Dendritic cell treated with granulocyte-macrophage colony-stimulating factor and Interleukin-4, amounts not matched to agents 40 ng/mL and 50 ng/mL, for 4 days (primary cell): ENCODE results near the gene ITGA6.

Experiments used
- H3K27ac Mint-ChIP-seq: one replicate; pipeline ENCODE4 v1.8.0; 2022; ENCODE audit warnings: mild to moderate bottlenecking, mixed read lengths
- H3K27me3 Mint-ChIP-seq: one replicate; pipeline ENCODE4 v1.8.0; 2022; ENCODE audit warnings: mild to moderate bottlenecking, mixed read lengths
- H3K36me3 Mint-ChIP-seq: one replicate; pipeline ENCODE4 v1.8.0; 2022; ENCODE audit warnings: low read depth, mixed read lengths
- H3K4me1 Mint-ChIP-seq: one replicate; pipeline ENCODE4 v1.8.0; 2022; ENCODE audit warnings: low read depth, mixed read lengths
- H3K4me3 Mint-ChIP-seq: one replicate; pipeline ENCODE4 v1.8.0; 2022; ENCODE audit warnings: mild to moderate bottlenecking, moderate library complexity, mixed read lengths
- H3K9me3 Mint-ChIP-seq: one replicate; pipeline ENCODE4 v1.8.0; 2022; ENCODE audit warnings: mixed read lengths
- intact Hi-C: fragments of 100-400 bp; cut with micrococcal nuclease; formaldehyde crosslinking; loops from one replicate; pipeline ENCODE4 v1.15.0; 2022

The ITGA6 gene

DNA sequence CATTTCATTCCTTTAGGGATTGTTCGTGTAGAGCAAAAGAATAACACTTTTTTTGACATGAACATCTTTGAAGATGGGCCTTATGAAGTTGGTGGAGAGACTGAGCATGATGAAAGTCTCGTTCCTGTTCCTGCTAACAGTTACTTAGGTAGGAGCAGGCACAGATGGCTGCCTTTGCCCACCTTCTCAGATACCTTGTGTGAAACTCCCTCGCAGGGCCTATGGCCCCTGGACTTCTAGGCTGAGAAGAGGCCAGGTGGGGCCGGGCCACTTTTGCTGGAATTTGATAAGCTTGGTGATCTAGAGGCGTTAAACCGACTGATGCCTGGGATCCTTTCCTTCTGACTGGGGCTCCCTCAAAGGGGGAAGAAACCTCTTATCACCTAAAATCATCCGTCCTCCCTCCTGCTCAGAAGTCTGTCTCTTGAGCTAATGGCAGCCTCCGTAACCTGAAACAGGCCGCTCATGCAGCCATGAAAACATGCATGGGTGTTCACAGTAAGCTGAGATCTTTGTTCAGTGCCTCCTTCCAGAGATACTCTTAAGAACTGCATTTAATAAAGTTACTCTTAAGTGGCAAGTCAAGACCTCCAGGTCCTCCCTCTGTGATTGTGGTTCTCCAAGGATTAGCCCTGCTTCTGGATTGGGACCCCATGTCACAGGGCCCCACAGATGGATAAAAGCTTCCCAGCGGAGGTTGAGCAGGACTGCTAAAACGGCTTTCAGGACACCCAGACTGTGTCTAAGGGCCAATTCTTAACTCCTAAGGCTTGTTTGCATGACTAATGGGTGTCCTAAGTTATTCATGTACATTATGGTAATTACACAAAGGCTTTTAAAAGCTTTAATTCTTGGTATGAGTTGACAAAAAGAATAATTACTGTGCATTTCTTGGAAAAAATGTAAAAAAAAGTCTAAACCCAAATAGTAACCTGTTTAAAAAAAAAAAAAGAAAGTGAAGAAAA, 43.9 kb downstream of the ITGA6 start:
- no peak overlapping the region for H3K27ac Mint-ChIP-seq
- no peak overlapping the region for H3K4me3 Mint-ChIP-seq
- no peaks in the 10 kb centered on the region for H3K27me3 Mint-ChIP-seq
- H3K36me3 Mint-ChIP-seq = no peaks in the 10 kb centered on the region
- no peaks in the 10 kb centered on the region for H3K4me1 Mint-ChIP-seq
- intact Hi-C loops = no loop called here
- no peaks in the 10 kb centered on the region for H3K9me3 Mint-ChIP-seq

DNA sequence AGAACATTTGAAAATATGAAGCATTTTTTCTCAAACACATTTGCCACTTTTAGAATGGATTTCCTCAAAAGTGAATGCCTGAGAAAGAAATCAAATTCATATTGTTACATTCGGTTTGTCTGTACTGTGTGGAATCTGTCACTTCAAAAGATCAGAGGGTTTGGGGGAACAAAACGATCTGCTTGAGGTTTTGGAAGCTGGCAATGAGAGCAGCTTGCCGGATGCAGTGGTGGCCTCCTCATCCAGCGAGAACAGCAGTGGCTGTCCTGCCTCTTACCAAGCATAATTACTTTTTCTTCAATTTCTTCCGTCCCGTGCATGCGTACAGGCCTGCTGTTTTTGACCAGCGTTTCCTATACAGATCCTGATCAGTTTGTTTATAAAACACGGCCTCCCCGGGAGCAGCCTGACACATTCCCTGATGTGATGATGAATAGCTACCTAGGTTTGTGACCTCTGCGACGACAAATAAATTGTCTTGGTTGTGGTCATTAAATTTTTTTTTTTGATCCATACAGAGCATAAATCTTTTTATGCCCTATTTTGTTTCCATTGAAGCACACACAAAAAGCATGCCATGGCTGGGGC, 45.2 kb downstream of the ITGA6 start:
- H3K36me3 Mint-ChIP-seq = no peaks in the 10 kb centered on the region
- H3K27me3 Mint-ChIP-seq = no peaks in the 10 kb centered on the region
- no peaks in the 10 kb centered on the region for H3K4me1 Mint-ChIP-seq
- no peaks in the 10 kb centered on the region for H3K9me3 Mint-ChIP-seq
- no peak overlapping the region for H3K27ac Mint-ChIP-seq
- intact Hi-C loops = no loop called here
- H3K4me3 Mint-ChIP-seq = no peak overlapping the region

DNA sequence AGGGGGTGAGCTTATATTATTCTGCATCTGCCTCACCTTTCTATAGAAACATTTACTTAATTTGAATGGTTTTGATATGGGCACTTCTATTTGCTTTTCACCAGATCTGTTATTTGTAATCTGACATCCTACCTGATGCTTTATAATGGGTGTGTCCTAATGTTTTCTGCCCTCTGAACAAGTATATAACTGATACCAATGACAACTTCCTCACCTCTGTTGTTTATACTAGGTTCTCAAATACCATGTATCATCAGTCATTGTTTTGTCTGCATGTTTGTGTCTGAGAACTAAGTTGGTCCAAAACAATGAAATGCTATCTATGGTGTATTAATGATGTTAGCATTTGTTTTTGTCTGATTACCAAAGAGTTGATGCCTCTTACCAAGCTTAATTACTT, 45.8 kb downstream of the ITGA6 start:
- Mint-ChIP-seq H3K27me3 (no peaks in the 10 kb centered on the region), H3K4me1 (no peaks in the 10 kb centered on the region), H3K9me3 (no peaks in the 10 kb centered on the region), H3K36me3 (no peaks in the 10 kb centered on the region), H3K27ac (no peak overlapping the region), H3K4me3 (no peak overlapping the region)
- intact Hi-C loops = no loop called here

DNA sequence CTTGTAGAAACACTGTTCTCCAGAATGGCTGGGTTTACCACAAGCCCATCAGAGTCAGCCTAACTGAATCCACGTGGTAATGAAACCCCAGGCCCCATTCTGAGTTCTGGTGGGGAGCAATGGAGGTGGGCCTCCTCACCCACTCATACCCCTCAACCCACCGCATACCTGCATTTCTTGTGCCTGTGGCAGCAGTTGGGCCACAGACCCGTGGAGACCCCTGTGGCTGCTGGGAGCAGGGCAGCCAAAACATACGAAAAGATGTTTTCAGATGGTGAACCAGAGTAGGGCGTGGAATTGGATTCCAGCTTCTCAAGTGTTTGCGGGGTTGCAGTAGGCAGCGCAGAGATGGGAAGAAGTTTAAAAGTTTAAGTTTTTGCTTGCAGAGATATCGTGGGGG, 51.0 kb downstream of the ITGA6 start:
- no peaks in the 10 kb centered on the region for H3K36me3 Mint-ChIP-seq
- peaks cover 44% of the 10 kb centered on the region for H3K4me1 Mint-ChIP-seq
- intact Hi-C loops = no loop called here
- H3K9me3 Mint-ChIP-seq = no peaks in the 10 kb centered on the region
- no peak overlapping the region for H3K27ac Mint-ChIP-seq
- H3K27me3 Mint-ChIP-seq = peaks cover 2% of the 10 kb centered on the region
- no peak overlapping the region for H3K4me3 Mint-ChIP-seq

- intact Hi-C loops = no loop called here
- Mint-ChIP-seq H3K9me3 (no peaks in the 10 kb centered on the region), H3K27ac (peak overlapping the region; percentile 79), H3K27me3 (peaks cover 2% of the 10 kb centered on the region), H3K4me3 (no peak overlapping the region), H3K4me1 (peaks cover 45% of the 10 kb centered on the region), H3K36me3 (no peaks in the 10 kb centered on the region)
Measured at GRCh38 chr2:172480301-172481218, 53.2 kb downstream of the ITGA6 start.

DNA sequence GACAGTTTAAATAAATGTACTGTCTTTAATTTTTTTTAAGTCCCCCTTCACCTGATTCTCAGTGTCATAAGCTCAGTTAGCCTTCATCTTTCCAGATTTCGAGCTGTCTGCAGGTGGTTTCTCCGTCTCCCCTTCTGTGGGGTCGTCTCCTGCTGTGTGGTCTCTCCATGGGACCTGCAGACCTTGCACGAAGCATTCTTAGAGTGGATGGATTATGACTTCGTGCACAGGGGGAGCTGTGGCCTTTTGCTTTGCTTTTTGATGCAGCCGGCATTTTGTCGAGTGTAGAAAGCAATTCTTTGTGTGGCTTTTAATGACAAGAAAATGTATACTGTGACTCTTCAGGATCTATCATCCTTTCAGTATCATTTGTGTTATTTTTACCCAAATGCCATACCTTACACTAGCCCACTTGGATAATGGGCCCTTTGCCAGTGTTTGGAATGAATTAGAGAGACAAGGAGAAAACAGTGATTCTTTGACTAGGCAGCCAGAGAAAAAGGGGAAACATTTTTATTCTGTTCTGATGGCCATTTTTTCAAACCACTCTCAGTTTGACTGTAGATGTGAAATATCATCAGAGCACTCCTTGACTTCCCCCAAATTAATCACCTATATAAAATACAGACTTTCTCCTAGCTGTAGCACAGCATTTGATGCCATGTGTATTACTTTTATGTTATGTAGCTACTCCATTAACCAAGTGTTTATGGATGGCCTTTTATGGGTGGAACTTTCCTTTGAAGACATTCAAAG, 54.3 kb downstream of the ITGA6 start:
- peaks cover 2% of the 10 kb centered on the region for H3K27me3 Mint-ChIP-seq
- H3K9me3 Mint-ChIP-seq = no peaks in the 10 kb centered on the region
- H3K4me1 Mint-ChIP-seq = peaks cover 45% of the 10 kb centered on the region
- no peak overlapping the region for H3K4me3 Mint-ChIP-seq
- H3K36me3 Mint-ChIP-seq = no peaks in the 10 kb centered on the region
- intact Hi-C loops = no loop called here
- peak overlapping the region; percentile 82 for H3K27ac Mint-ChIP-seq

DNA sequence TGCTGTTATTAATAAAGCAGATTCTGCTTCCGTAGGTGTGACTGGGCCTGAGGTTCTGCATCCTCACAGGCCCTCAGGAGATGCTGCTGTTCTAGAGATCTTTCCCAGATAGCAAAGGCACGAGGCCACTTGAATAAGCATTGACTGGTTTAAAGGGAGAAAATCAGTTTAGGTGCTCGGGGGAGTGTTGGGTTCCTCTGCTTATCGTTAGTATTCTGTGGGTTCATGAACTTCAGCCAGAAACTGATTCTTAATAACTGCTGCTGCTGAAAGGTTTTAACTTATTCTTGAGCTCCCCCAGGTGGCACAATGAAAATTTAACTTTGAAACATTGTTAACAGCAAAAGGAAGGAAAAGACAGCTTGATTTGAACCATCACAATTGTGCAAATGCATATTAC, 56.9 kb downstream of the ITGA6 start:
- Mint-ChIP-seq H3K27ac (no peak overlapping the region), H3K27me3 (peaks cover 2% of the 10 kb centered on the region), H3K36me3 (no peaks in the 10 kb centered on the region), H3K4me1 (peaks cover 41% of the 10 kb centered on the region), H3K4me3 (no peak overlapping the region), H3K9me3 (no peaks in the 10 kb centered on the region)
- intact Hi-C loops = no loop called here

GRCh38 chr2:172484706-172485105, 57.3 kb downstream of the ITGA6 start:
- peaks cover 36% of the 10 kb centered on the region for H3K4me1 Mint-ChIP-seq
- intact Hi-C loops = no loop called here

DNA sequence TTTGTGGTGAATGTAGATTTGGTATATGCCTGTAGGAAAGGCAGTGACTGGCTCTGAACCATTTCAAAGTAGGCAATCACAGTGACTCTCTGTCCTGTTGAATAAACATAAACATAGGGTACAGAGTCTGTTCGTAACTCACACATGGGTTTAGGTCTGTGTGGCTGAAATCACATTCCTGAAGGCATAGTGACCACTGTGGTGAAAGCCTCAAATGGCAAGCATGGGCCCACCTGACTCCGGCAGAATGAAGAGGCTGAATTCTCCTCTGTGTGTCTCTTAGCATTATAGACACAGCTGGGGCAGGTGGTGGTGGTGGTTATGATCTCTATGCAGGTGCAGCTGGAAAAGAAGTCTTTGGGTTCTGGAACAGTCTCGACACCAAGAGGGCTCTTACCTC, 61.2 kb downstream of the ITGA6 start:
- no peaks in the 10 kb centered on the region for H3K36me3 Mint-ChIP-seq
- H3K27ac Mint-ChIP-seq = no peak overlapping the region
- no peak overlapping the region for H3K4me3 Mint-ChIP-seq
- intact Hi-C loops = no loop called here
- no peaks in the 10 kb centered on the region for H3K9me3 Mint-ChIP-seq
- H3K4me1 Mint-ChIP-seq = no peaks in the 10 kb centered on the region
- no peaks in the 10 kb centered on the region for H3K27me3 Mint-ChIP-seq

More at GRCh38 chr2:172484706-172485105, 57.3 kb downstream of the ITGA6 start:
- Mint-ChIP-seq H3K9me3 (no peaks in the 10 kb centered on the region), H3K36me3 (no peaks in the 10 kb centered on the region), H3K27ac (no peak overlapping the region), H3K4me3 (no peak overlapping the region), H3K27me3 (peaks cover 2% of the 10 kb centered on the region)

DNA sequence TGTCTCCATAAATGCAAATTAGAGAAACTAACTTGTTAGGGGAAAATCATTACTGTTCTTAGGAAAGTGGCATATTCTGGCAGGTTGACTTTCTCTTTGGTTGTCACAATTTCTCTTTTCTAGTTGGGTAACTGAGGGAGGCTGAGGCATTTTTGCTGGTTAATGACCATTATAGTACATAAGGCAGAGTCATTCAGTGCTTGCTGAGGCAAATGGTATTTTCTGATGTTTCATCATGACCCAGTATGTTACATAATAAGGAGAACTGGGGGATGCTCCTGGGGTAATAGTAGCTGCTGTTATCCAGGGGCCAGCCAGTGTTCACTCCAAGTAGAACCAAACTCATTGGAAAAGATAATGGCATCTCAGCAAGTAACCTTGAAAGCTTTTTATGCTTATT, 62.3 kb downstream of the ITGA6 start:
- Mint-ChIP-seq H3K4me1 (no peaks in the 10 kb centered on the region), H3K27me3 (no peaks in the 10 kb centered on the region), H3K36me3 (no peaks in the 10 kb centered on the region), H3K9me3 (no peaks in the 10 kb centered on the region), H3K4me3 (no peak overlapping the region), H3K27ac (no peak overlapping the region)
- intact Hi-C loops = no loop called here

- H3K27ac Mint-ChIP-seq = no peak overlapping the region
- H3K4me1 Mint-ChIP-seq = peaks cover 14% of the 10 kb centered on the region
- no peaks in the 10 kb centered on the region for H3K27me3 Mint-ChIP-seq
- H3K36me3 Mint-ChIP-seq = no peaks in the 10 kb centered on the region
- H3K4me3 Mint-ChIP-seq = no peak overlapping the region
- no peaks in the 10 kb centered on the region for H3K9me3 Mint-ChIP-seq
- intact Hi-C loops = no loop called here
Measured at GRCh38 chr2:172496160-172496608, 68.8 kb downstream of the ITGA6 start.

DNA sequence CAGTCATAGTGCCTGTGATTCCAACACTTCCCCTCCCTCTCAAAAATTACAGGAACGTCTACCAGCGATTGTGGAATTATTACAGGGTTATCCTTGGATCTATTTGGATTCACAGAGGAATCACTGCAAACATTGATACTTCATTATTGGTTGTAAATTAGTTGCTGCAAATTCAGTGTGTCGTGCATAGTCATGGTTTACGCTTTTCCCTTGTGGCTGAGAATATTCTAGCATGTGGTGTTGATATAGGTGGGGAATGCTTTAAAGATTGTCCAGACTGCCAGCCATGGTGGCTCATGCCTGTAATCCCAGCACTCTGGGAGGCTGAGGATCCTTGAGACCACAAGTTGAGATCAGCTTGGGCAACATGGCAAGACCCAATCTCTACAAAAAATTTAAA, 79.8 kb downstream of the ITGA6 start:
- Mint-ChIP-seq H3K4me3 (no peak overlapping the region), H3K36me3 (no peaks in the 10 kb centered on the region)
- intact Hi-C loops = no loop called here

GRCh38 chr2:172510088-172510487, 82.7 kb downstream of the ITGA6 start:
- Mint-ChIP-seq H3K4me1 (peaks cover 5% of the 10 kb centered on the region), H3K27ac (no peak overlapping the region), H3K27me3 (no peaks in the 10 kb centered on the region), H3K36me3 (no peaks in the 10 kb centered on the region), H3K4me3 (no peak overlapping the region), H3K9me3 (peaks cover 32% of the 10 kb centered on the region)
- intact Hi-C loops = no loop called here

More for the DNA sequence above, 79.8 kb downstream of the ITGA6 start:
- H3K27ac Mint-ChIP-seq = no peak overlapping the region
- peaks cover 4% of the 10 kb centered on the region for H3K9me3 Mint-ChIP-seq
- no peaks in the 10 kb centered on the region for H3K27me3 Mint-ChIP-seq
- H3K4me1 Mint-ChIP-seq = peaks cover 5% of the 10 kb centered on the region
